ENCODE data around the gene SLC5A5. TPM values are rescaled to one million over a fixed set of nuclear protein-coding genes. Genes with fewer than 3 reads are reported as not detected.
A peak's percentile ranks its signal among the peaks of the same experiment; 100 is the strongest.

The SLC5A5 gene
- total RNA-seq, 4 donors from 2014 or later, result 0.16 TPM; not detected in 3

- H3K4me3 ChIP-seq, result no peak overlapping the region
- WGBS, 2 donors (ENCODE audit: low coverage in 1 of 2), result 82 to 91% methylated on average over 3 to 7 of the region's 8 CpGs
- no peak for ATAC-seq
Observed at GRCh38 chr19:17866312-17866963, 5.3 kb upstream of the SLC5A5 start.

GRCh38 chr19:17866964-17867486 lies 4.7 kb upstream of the SLC5A5 start:
- H3K9me3 ChIP-seq, result no peaks in the 10 kb centered on the region
- peaks cover 0 to 21% (median 3%) of the 10 kb centered on the region in 3 donors for H3K4me1 ChIP-seq
- no peak for ATAC-seq
- TF ChIP-seq POLR2A (IDR thresholded peaks at IDR 0.05) (no peak), EP300 (IDR thresholded peaks at IDR 0.05) (no peak), CTCF (IDR thresholded peaks at IDR 0.05) (no peak), POLR2AphosphoS5 (IDR thresholded peaks at IDR 0.05) (no peak)
- H3K27ac ChIP-seq, result no peak overlapping the region
- H3K36me3 ChIP-seq, result peaks cover 0 to 44% of the 10 kb centered on the region in 2 donors
- peaks cover 27% of the 10 kb centered on the region for H3K27me3 ChIP-seq
- WGBS, 2 donors (ENCODE audit: low coverage in 1 of 2), result 65 to 90% methylated on average over 2 to 4 of the region's 11 CpGs
- H3K4me3 ChIP-seq, result no peak overlapping the region

More at GRCh38 chr19:17866312-17866963, 5.3 kb upstream of the SLC5A5 start:
- TF ChIP-seq EP300 (IDR thresholded peaks at IDR 0.05), result no peak
- no peak for TF ChIP-seq CTCF (IDR thresholded peaks at IDR 0.05)
- no peak for TF ChIP-seq POLR2A (IDR thresholded peaks at IDR 0.05)
- no peak for TF ChIP-seq POLR2AphosphoS5 (IDR thresholded peaks at IDR 0.05)
- Histone ChIP-seq H3K27me3 (peaks cover 22% of the 10 kb centered on the region), H3K4me1 (peaks cover 0 to 21% (median 0%) of the 10 kb centered on the region in 3 donors), H3K27ac (peak overlapping the region in 1 of 4 donors; percentile 13), H3K36me3 (peaks cover 0 to 49% of the 10 kb centered on the region in 2 donors), H3K9me3 (no peaks in the 10 kb centered on the region)

- no peaks in the 10 kb centered on the region for H3K9me3 ChIP-seq
- peaks cover 44% of the 10 kb centered on the region for H3K27me3 ChIP-seq
- H3K4me1 ChIP-seq, result peaks cover 0 to 24% (median 6%) of the 10 kb centered on the region in 3 donors
- no peak overlapping the region for H3K4me3 ChIP-seq
- peaks cover 0 to 27% of the 10 kb centered on the region in 2 donors for H3K36me3 ChIP-seq
- no peak for ATAC-seq
- H3K27ac ChIP-seq, result no peak overlapping the region
- WGBS, 2 donors (ENCODE audit: low coverage in 1 of 2), result 53% methylated on average over 5 of the region's 6 CpGs; no CpG with 5 or more reads in 1 of the 2 donors
- TF ChIP-seq POLR2AphosphoS5 (IDR thresholded peaks at IDR 0.05) (no peak), EP300 (IDR thresholded peaks at IDR 0.05) (no peak), CTCF (IDR thresholded peaks at IDR 0.05) (no peak), POLR2A (IDR thresholded peaks at IDR 0.05) (no peak)
Observed at GRCh38 chr19:17868669-17869068, 3.1 kb upstream of the SLC5A5 start.

- Histone ChIP-seq H3K27me3 (peaks cover 49% of the 10 kb centered on the region), H3K4me1 (peaks cover 0 to 29% (median 11%) of the 10 kb centered on the region in 3 donors), H3K9me3 (no peaks in the 10 kb centered on the region), H3K27ac (no peak overlapping the region), H3K4me3 (no peak overlapping the region), H3K36me3 (peaks cover 0 to 22% of the 10 kb centered on the region in 2 donors)
- no peak for ATAC-seq
- TF ChIP-seq POLR2AphosphoS5 (IDR thresholded peaks at IDR 0.05) (no peak), EP300 (IDR thresholded peaks at IDR 0.05) (no peak), POLR2A (IDR thresholded peaks at IDR 0.05) (no peak), CTCF (IDR thresholded peaks at IDR 0.05) (no peak)
- 41 to 64% methylated on average over 2 to 6 of the region's 11 CpGs for WGBS, 2 donors (ENCODE audit: low coverage in 1 of 2)
Observed at GRCh38 chr19:17869114-17869608, 2.6 kb upstream of the SLC5A5 start.
